ENCODE results near the gene WRNIP1. TPM values are rescaled to one million over a fixed set of nuclear protein-coding genes. Genes with fewer than 3 reads are reported as not detected.

WRNIP1 gene
- total and polyA plus RNA-seq, 2 of the 13 experiments (the other 11 are each of a cell fraction or from before 2014, with no cell fraction given) = 77.7 to 90.3 TPM

- Histone ChIP-seq H3K36me3 (replicated peaks in 1 of 2; ENCODE audit: control insufficient read depth in 1 of 2, insufficient read depth in 2 of 2, low read length in 2 of 2) (no peaks in the 10 kb centered on the region), H3K9me3 (ENCODE audit: low read length) (no peaks in the 10 kb centered on the region), H3K9ac (ENCODE audit: insufficient read depth, low read depth, low read length) (no peak overlapping the region), H3K4me1 (ENCODE audit: insufficient read depth, low read length) (peaks cover 8% of the 10 kb centered on the region; the same call in 1 of the 2 replicates), H3K79me2 (ENCODE audit: insufficient read depth, low read length) (no peaks in the 10 kb centered on the region), H3K4me2 (ENCODE audit: low read depth, low read length) (no peak overlapping the region), H3K4me3 (replicated peaks in 1 of 3; ENCODE audit: insufficient read depth in 1 of 3, low read depth in 2 of 3, low read length in 3 of 3) (no peak overlapping the region), H2AFZ (ENCODE audit: low read length) (no peak overlapping the region), H3K27ac (ENCODE audit: extremely low read length, insufficient read depth, low read length) (no peak overlapping the region), H4K20me1 (ENCODE audit: insufficient read depth, low read length) (no peaks in the 10 kb centered on the region), H3K27me3 (ENCODE audit: control insufficient read depth in 1 of 2, insufficient read depth in 2 of 2, low read length in 2 of 2) (no peaks in the 10 kb centered on the region)
- TF ChIP-seq ZNF335 (CRISPR knock-in tag; IDR thresholded peaks at IDR 0.05) (no peak), KDM5B (CRISPR knock-in tag; IDR thresholded peaks at IDR 0.05; ENCODE audit: borderline replicate concordance) (no peak), RFX1 (IDR thresholded peaks at IDR 0.05) (no peak), ZNF121 (CRISPR knock-in tag; IDR thresholded peaks at IDR 0.05) (no peak), ZSCAN20 (CRISPR knock-in tag; IDR thresholded peaks at IDR 0.05; ENCODE audit: borderline replicate concordance) (no peak), PITX1 (CRISPR knock-in tag; IDR thresholded peaks at IDR 0.05) (no peak), ZFP62 (CRISPR knock-in tag; IDR thresholded peaks at IDR 0.05) (no peak), ZHX1 (CRISPR knock-in tag; IDR thresholded peaks at IDR 0.05; ENCODE audit: low read depth) (no peak), CSRNP1 (CRISPR knock-in tag; IDR thresholded peaks at IDR 0.05) (no peak), ZNF24 (IDR thresholded peaks at IDR 0.05) (no peak), ATF7-NPFF (CRISPR knock-in tag; IDR thresholded peaks at IDR 0.05; ENCODE audit: low read depth) (no peak), NR3C1 (CRISPR knock-in tag; IDR thresholded peaks at IDR 0.05) (no peak), MXI1 (IDR thresholded peaks at IDR 0.05; ENCODE audit: borderline replicate concordance, low read depth, low read length) (no peak), BATF2 (CRISPR knock-in tag; IDR thresholded peaks at IDR 0.05) (no peak), CHD4 (IDR thresholded peaks at IDR 0.05; ENCODE audit: borderline replicate concordance, low read length) (no peak), NR2F2 (IDR thresholded peaks at IDR 0.05; ENCODE audit: borderline replicate concordance, low read depth) (no peak), BCL3 (CRISPR knock-in tag; IDR thresholded peaks at IDR 0.05) (no peak), ZNF615 (CRISPR knock-in tag; IDR thresholded peaks at IDR 0.05; ENCODE audit: borderline replicate concordance) (no peak)
- CTCF ChIA-PET (ENCODE audit: low intra/inter-chr PET ratio, low total read pairs) = no interaction called here
- intact Hi-C loops (cut with micrococcal nuclease; ENCODE audit: unreplicated experiment) (no loop called here), in situ Hi-C loops (cut with HindIII; ENCODE audit: extremely low pct_ligation_motif_present, low pct_unique_long_range_greater_than_20kb) (loop anchor here (5.0 kb wide), 1 partner anchor 44 kb away; the partner anchor contains the start of gene SERPINB1)
- DNase-seq (ENCODE audit: low spot score) (no peak), FAIRE-seq (no peak), ATAC-seq (no peak)
- WGBS (ENCODE audit: low lambda C conversion rate) = 75% methylated on average over 11 of the region's 11 CpGs
- BruUV-seq (replicated peaks) = no TSS peak
- POLR2A ChIA-PET = interaction anchor here (0.9 to 1.0 kb wide), 2 partner anchors 41 to 43 kb away, joined by 3 to 5 read pairs; partner anchors contain the start of gene SERPINB1
These were observed 33.5 kb downstream of the WRNIP1 start for GRCh38 chr6:2798586-2799134.

Data from HepG2 (cell line).